H54 (cell line): ENCODE results near the gene ITGAD.
"Not testable (repeated sequence)": the region's sequence is repeated elsewhere in the genome, so short reads cannot be mapped to it uniquely, and the experiment has no call there.

Experiments used
- DNase-seq: peaks from one replicate; pipeline ENCODE4 v3.0.0; 2011; ENCODE audit warnings: low spot score, mixed read lengths; ENCODE audit not compliant: insufficient read length
- FAIRE-seq: peaks from 3 replicates; lab custom pipeline; 2011; peaks lifted over from hg19 to GRCh38; lab: Jason Lieb, UNC
- POLR2A ChIP-seq: IDR thresholded peaks from 2 replicates; pipeline ENCODE4 v1.6.1; 2011; ENCODE audit warnings: low read depth, mild to moderate bottlenecking, low read length

Gene ITGAD

DNA sequence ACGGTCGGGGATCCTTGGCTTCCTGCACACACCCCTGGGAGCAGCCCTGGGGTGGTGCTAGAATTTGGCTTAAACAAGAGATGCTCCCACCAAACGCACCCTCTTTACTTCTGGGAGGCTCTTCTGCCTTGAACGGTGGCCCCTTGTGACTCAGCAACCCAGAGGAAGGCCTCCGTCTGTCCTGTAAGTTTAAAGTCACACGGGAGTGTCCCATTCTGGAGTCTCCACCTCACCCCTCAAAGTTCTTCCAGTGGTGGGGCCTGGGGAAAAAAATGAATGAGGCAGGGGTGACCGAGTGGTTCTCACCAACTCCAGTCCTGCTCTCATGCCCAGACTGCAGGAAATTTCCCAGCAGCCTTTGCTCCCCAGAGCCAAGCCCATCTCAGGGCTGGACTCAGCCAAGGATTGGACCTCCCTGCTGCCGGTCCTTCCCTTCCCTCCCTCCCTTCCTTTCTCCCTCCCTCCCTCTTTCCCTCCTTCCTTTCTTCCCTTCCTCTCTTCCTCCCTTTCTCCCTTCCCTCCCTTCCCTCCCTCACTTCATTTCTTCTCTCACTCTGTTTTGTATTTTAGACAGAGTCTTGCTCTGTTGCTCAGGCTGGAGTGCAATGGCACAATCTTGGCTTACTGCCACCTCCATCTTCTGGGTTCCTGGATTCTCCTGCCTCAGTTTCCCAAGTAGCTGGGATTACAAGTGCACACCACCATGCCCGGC is 11.4 kb downstream of the ITGAD start:
- peak; percentile 92 for FAIRE-seq

DNA sequence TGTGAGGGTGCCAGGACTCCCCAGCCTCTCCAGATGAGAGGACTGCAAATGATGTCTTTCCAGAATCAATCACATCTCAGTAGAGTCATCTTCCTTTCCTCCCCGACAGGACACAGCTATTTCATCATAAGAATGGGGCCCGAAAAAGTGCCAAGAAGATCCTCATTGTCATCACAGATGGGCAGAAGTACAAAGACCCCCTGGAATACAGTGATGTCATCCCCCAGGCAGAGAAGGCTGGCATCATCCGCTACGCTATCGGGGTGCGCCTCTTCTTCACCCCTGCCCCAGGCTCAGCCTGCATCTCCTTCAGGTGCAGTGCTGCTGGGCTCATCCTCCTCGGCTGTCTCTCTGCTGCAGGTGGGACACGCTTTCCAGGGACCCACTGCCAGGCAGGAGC is 14.3 kb downstream of the ITGAD start:
- TF ChIP-seq POLR2A: no peak
- FAIRE-seq (no peak), DNase-seq (no peak)

More for the DNA sequence above, 11.4 kb downstream of the ITGAD start:
- DNase-seq: peak; percentile 76
- TF ChIP-seq POLR2A: peak; percentile 76

GRCh38 chr16:31409433-31409832 is 16.3 kb downstream of the ITGAD start:
- peak; percentile 55 for FAIRE-seq
- no peak for TF ChIP-seq POLR2A
- DNase-seq: peak; percentile 53

- TF ChIP-seq POLR2A: no peak
- DNase-seq (no peak), FAIRE-seq (no peak)
These were observed 16.9 kb downstream of the ITGAD start for GRCh38 chr16:31410082-31410481.

- DNase-seq (no peak), FAIRE-seq (no peak)
- no peak for TF ChIP-seq POLR2A
These were observed 18.1 kb downstream of the ITGAD start for GRCh38 chr16:31411024-31411844.

GRCh38 chr16:31412750-31413149 is 19.6 kb downstream of the ITGAD start:
- no peak for TF ChIP-seq POLR2A
- FAIRE-seq (no peak), DNase-seq (no peak)

GRCh38 chr16:31413381-31413780 is 20.2 kb downstream of the ITGAD start:
- no peak for DNase-seq
- TF ChIP-seq POLR2A: no peak
- no peak for FAIRE-seq

GRCh38 chr16:31413943-31414342 is 20.8 kb downstream of the ITGAD start:
- no peak for FAIRE-seq
- no peak for TF ChIP-seq POLR2A
- DNase-seq: no peak

DNA sequence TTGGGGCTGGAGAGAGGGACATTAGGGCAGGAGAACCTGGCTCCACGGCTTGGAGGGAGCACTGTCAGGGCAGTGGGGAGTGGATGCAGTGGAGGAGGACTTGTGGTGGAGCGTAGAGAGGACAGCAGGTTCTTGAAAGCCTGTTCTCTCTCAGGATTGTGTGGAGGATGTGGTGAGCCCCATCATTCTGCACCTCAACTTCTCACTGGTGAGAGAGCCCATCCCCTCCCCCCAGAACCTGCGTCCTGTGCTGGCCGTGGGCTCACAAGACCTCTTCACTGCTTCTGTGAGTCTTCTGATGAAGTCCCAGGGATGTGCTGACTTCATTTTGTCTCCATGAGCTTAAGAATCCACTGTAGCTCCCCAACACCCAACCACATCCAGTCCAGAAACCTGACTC is 21.6 kb downstream of the ITGAD start:
- DNase-seq: no peak
- TF ChIP-seq POLR2A: no peak
- no peak for FAIRE-seq

DNA sequence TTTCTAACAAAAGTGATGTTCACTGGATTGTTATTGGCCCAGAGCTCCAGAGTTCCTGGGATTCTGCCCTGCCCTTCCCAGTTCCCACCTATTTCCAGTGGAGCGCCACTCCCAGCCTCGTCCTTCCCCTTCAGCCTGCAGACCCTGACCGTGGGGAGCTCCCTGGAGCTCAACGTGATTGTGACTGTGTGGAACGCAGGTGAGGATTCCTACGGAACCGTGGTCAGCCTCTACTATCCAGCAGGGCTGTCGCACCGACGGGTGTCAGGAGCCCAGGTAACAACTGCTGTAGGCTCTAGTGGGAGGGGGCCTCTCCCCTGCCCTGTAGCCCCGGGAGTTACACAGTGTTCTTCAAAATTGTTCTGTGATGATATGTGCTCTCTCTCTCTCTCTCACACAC is 23.2 kb downstream of the ITGAD start:
- no peak for DNase-seq
- no peak for FAIRE-seq

DNA sequence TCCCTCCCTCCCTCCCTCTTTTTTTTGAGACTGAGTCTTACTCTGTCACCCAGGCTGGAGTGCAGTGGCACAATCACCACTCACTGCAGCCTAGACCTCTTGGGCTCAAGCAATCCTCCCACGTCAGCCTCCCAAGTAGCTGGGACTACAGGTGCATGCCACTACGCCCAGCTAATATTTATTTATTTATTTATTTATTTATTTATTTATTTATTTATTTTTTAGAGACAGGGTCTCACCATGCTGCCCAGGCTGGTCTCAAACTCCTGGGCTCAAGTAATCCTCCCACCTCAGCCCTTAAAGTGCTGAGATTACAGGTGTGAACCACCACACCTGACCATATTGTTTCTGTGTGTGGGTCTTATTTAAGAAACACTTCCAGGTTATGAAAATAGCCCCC is 23.9 kb downstream of the ITGAD start:
- DNase-seq, FAIRE-seq: not testable (repeated sequence)

More for the DNA sequence above, 23.2 kb downstream of the ITGAD start:
- no peak for TF ChIP-seq POLR2A

- DNase-seq (no peak), FAIRE-seq (no peak)
- TF ChIP-seq POLR2A: no peak
These were observed 24.8 kb downstream of the ITGAD start for GRCh38 chr16:31417916-31418315.

GRCh38 chr16:31420037-31420436 is 26.9 kb downstream of the ITGAD start:
- FAIRE-seq (no peak), DNase-seq (no peak)
- no peak for TF ChIP-seq POLR2A

GRCh38 chr16:31421587-31421986 is 28.5 kb downstream of the ITGAD start:
- no peak for TF ChIP-seq POLR2A
- no peak for DNase-seq
- FAIRE-seq: no peak
